Esophagus mucosa (tissue), 1 donor: Measurements from ENCODE around the gene PTK6. TPM values are rescaled to one million over a fixed set of nuclear protein-coding genes. Genes with fewer than 3 reads are reported as not detected.

Experiments
- ATAC-seq: fragments of 200-7000 bp; cut with Tn5 transposase; one replicate; pipeline ENCODE4 v1.9.1; 2020
- total RNA-seq: library from RNA; stranded (reverse); gene quantifications from one replicate; pipeline ENCODE4 v1.2.4, GENCODE V29; 2023
- donor health status: DM: yes; HTN: yes; CAD: no.

PTK6 gene
- total RNA-seq, 1 donor from 2014 or later: 92.7 TPM

- no peak for ATAC-seq
Measured at GRCh38 chr20:63556873-63557478, 19.8 kb upstream of the PTK6 start.

GRCh38 chr20:63555661-63556381, 18.6 kb upstream of the PTK6 start:
- no peak for ATAC-seq

DNA sequence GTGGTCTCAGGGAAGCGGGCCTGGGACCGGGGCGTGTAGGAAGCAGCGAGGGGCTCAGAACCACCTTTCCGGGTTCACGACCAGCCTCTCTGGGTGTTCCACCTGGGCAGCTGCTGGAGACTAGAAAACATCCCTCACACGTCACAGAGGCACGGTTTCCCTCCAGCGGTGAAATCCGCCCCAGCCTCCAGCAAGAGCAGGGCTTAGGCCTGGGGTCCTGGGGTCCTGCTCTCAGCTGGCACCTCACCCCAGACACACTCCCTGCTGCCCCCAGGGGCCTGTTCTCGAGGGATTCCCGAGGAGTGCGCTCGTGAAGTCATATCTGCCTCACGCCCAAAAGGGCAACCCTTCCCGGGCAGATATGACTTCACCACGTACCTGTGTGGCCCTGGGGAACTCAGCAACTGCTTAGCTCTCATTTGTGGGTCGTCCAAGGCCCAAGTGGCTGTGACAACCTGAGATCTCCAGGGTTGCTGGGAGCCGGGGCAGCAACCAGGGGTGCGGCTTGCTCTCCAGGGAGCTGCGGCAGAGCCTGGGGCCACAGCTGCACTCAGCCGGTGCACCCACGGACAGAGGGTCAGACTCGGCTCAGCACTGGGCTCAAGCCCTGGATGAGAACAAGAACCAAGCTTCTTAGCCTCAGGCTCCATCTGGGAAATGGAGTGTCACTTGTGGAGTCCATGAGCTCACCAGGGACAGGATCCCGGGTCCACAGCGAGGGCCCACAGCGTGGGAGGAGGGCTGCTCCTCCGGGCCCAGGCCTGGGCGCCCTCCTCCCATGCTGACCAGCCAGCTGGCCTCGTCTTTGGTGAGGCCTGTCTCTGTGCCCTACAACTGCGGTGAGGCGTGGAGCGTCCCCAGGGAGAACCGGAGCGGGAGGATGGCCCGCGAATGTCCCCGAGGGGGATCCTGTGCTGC, 17.4 kb upstream of the PTK6 start:
- ATAC-seq: no peak

GRCh38 chr20:63553933-63554290, 16.7 kb upstream of the PTK6 start, which contains the start of gene FNDC11:
Gene FNDC11 (plus strand): TSS chr20:63554159. CDS start chr20:63555664, 1,505 bp downstream.
- peak; percentile 24 for ATAC-seq

DNA sequence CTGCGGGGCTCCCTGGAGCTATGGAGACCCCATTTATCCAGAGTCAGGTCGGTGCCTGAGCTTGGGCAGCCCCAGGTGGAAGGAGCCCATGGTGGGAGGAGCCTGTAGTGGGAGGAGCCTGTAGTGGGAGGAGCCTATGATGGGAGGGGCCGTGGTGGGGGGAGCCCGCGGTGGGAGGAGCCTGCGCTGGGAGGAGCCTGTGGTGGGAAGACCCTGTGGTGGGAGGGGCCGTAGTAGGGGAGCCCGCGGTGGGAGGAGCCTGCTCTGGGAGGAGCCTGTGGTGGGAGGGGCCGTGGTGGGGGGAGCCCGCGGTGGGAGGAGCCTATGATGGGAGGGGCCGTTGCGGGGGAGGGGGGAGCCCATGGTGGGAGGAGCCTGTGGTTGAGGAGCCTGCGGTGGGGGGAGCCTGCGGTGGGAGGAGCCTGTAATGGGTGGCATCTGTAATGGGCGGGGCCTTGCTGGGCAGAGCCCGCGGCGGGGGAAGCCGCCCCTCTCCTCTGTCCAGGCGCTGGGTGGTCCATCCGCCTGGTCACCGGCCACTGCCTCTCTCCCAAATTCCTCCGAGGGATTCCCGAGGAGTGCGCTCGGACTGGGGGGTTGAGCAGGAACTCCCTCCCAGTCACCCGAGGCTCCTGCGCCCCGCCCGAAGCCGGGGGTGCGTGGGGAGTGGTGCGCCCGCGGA, 16.2 kb upstream of the PTK6 start:
- ATAC-seq: peak; percentile 80

GRCh38 chr20:63552481-63553249, 15.5 kb upstream of the PTK6 start:
- ATAC-seq: peak; percentile 5

- ATAC-seq: no peak
Measured at GRCh38 chr20:63551068-63551467, 13.9 kb upstream of the PTK6 start.

GRCh38 chr20:63549679-63550282, 12.6 kb upstream of the PTK6 start:
- no peak for ATAC-seq

DNA sequence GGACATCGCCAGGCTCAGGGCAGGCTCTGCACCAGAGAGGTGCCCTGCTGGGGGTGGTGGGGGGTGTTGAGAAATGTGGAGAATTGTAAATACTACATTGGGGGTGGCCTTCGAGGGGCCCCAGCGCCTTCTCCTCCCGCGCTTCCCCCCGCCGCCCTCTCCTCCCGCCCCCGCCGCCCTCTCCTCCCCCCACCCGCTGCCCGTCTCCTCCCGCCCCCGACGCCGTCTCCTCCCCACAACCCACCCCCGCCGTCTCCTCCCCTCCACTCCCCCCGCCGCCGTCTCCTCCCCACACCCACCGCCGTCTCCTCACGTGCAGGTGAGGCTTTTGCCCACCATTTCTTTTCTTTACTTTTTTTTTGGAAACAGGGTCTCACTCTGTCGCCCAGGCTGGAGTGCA, 11.8 kb upstream of the PTK6 start:
- no peak for ATAC-seq

- no peak for ATAC-seq
Measured at GRCh38 chr20:63548542-63548941, 11.4 kb upstream of the PTK6 start.

DNA sequence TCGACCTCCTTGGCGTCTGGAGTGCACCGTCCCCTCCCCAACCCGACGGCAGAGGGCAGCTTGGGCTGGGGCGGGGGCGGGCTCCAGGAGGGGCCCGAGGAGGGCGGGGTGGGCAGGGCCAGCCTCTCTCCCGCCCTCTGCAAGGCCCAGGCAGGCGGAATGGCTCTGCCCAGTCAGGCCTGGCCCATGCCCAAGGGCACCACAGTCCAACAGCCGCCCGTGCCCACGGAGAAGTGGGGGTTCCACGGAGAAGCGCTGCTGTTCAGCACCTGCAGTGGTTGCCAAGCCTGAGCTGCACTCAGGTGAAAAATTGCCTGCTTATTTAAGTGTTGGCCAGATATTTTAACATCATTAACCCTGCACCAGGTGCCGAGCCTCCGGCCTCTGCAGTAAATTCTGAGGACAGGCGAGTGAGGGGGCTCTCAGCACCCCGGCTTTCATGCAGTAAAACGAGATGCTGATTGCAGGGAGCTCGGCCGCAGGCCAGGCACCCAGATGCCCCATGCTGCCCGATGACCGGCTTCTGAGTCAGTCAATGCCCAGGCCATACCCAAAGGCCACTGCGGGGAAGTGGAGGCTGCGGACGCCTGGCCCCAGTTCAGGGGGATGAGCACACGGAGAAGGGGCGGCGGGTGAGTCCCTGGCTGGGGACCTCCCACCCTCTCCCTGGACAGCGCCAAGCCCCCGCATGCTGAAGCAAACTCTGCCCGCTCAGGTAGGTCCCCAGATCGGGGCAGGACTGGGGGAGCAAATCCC, 10.7 kb upstream of the PTK6 start, which contains the start of gene SRMS:
TSS of gene SRMS (minus strand) at position 25 of the 756 bp plus-strand sequence. CDS start 286 bp downstream, outside the sequence.
- ATAC-seq: no peak

DNA sequence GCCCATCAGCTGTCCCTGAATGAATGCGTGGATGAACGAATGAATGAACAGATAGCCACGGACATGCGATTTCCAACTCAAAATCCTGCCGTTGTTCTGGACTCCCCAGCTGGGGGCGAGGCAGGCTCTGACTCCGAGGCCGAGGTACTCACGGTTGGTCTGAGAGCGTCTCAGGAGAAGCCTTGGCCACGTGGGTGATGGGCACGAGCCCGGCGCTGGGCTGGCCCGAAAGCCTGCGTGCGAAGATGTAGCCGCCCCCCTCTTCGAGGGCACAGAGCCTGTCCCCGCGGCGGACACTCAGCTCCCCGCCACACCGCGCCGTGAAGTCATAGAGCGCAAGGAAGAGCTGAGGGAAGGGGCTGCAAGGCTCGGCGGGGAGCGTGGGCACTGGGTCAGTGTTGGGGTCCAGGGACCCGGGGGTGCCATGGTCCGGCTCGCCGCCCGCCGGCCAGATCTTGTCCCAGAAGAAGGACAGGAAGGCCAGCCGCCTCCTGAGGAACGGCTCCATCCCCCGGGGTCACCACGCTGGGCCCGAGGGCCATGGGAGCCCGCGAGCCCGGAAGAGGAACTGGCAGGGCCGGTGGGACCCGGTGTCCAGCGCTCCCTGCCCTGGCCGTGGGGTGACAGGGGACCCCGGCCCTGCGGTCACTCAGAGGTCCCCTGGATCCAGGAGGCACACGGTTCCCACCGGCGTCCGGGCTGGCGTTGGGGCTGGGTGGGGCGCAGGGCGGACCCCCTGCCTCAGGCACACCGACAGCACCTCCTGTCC, 10.0 kb upstream of the PTK6 start:
- no peak for ATAC-seq

- ATAC-seq: no peak
Measured at GRCh38 chr20:63546256-63546955, 9.2 kb upstream of the PTK6 start.

GRCh38 chr20:63545814-63546213, 8.6 kb upstream of the PTK6 start:
- no peak for ATAC-seq

- peak; percentile 63 for ATAC-seq
Measured at GRCh38 chr20:63544958-63545516, 7.9 kb upstream of the PTK6 start.

GRCh38 chr20:63544241-63544957, 7.2 kb upstream of the PTK6 start:
- ATAC-seq: no peak

DNA sequence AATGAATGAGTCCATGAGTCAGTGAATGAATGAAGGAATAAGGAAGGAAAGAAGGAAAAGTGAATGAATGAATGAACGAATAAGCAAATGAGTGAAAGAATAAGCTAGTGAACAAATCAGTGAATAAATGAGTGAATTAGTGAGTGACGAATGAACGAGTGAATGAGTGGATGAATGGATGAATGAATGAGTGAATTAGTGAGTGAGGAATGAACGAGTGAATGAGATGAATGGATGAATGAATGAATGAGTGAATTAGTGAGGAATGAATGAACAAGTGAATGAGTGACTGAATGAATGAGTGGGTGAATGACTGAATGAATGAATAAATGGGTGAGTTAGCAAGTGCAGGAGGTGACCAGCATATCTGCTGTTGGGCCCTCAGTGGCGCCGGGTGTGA, 6.6 kb upstream of the PTK6 start:
- no peak for ATAC-seq

DNA sequence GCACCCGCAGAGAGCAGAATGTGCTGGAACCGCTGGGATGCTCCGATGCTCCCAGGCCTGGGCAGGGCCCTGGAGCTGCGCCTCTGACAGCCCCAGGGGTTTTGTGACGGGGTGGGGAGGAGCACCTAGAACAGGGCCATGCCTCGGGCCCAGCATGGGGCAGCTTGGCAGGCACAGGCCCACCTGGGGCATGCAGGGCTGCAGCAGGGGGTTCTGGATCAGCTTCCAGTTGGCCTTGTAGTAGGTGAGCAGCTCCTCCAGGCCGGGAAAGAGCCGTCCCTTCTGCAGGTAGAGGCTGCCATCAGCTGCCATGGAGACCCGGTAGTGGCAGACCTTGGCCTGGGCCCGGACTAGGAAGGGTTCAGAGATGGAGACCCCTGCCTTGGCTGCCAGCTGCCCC, 6.0 kb upstream of the PTK6 start:
- no peak for ATAC-seq
